HG03442 (cell line): ENCODE measurements around the gene SOWAHA.

Experiments
- ATAC-seq: cut with Tn5 transposase; IDR thresholded peaks from one replicate; pipeline ENCODE4 v1.9.1; 2021; ENCODE audit warnings: mild to moderate bottlenecking, moderate library complexity; ENCODE audit not compliant: unreplicated experiment

The SOWAHA gene

GRCh38 chr5:132812781-132813598 lies at the start of gene SOWAHA:
Gene SOWAHA (plus strand): TSS chr5:132813302. CDS start chr5:132813622, 320 bp downstream.
- no peak for ATAC-seq

- ATAC-seq, result no peak
These were observed 49.1 kb upstream of the SOWAHA start for GRCh38 chr5:132764051-132764450.

DNA sequence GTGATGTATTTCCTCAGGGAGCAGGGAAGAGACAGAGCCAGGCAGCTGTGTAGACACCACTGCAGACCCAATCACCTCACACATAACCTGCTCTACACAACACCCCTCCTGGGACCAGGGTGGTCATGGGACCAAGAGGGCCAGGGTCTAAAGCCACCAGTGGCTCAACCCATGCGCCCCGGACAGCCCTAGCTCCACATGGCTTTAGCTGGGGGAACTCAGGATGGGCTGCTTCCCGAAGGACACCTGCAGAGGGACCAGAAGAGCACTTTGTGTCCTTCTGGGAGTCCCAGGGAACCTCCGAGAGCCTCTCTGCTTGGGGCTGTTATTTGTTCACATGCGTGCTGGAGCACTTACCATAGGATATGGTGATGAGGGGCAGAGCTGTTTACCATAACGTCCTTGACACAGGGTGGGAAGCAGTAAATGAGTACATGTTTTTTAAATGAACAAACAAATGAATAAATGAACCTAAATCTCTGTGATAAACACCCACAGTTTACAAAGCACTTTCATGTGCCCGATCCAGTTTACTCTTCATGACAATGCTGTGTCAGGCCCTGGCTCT lies 48.3 kb upstream of the SOWAHA start:
- no peak for ATAC-seq

GRCh38 chr5:132765311-132766019 lies 47.6 kb upstream of the SOWAHA start:
- no peak for ATAC-seq

DNA sequence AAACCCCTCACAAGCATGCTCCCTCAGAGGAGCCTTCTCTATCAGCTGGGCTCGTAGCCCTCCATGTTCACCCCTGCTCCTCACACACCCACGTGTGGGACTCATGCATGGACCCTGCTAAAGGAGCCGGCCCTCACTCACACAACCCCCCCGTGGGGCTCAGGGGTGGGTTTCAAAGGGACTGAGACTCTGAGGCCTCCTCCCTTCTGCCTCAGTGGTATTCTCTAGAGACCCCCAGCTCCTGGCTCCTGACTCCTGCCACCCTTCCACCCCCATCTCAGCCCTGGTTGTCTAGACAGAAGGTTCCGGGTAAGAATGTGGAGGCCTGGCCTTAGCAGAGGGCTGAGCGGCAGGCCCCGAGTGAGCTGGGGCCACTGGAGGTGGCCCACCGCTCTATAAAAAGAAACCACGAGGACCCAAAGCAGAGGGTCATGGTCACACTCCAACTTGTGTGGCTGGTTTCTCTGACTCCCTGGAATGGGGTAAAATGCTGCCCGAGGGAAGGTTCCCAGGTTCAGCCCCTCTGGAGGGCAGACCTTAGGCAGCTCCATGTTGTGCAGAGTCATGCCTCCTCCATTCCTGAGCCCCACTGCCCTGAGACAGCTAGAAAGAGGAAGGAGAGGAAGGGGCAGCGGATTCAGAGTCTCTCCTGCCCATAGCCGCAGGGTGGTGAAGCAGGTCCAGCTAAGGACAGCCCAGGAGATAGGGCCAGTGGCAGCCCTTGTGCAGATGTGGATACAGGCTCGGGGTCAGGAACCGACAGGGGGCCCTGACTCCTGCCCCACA lies 46.9 kb upstream of the SOWAHA start:
- no peak for ATAC-seq

GRCh38 chr5:132766806-132767055 lies 46.4 kb upstream of the SOWAHA start:
- no peak for ATAC-seq

GRCh38 chr5:132767150-132767549 lies 46.0 kb upstream of the SOWAHA start:
- ATAC-seq, result no peak

GRCh38 chr5:132768485-132768868 lies 44.6 kb upstream of the SOWAHA start:
- no peak for ATAC-seq

GRCh38 chr5:132770476-132771159 lies 42.5 kb upstream of the SOWAHA start:
- no peak for ATAC-seq

DNA sequence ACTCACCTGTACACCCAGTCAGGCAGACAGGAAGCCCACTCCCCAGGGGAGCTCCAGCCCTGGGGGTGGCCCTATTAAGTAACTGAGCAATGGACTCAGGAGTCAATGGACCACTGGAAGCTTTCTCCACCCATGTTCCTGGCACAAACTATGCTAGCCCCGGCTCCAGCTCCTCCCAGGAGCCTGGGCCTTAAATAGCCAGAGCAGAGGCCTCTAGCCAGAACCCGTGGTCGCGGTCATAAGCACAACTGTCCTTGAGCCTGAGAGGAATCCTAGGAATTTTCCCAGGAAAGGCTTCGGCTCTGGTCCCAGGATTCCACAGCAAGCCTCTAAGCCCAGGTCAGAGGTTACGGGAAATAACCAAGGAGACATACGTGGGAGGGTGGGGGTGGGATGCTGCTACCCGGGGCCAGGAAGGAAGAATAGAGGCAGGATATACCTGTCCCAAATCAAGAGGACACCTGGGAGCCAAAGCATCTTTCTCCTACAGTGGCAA lies 41.6 kb upstream of the SOWAHA start:
- no peak for ATAC-seq

DNA sequence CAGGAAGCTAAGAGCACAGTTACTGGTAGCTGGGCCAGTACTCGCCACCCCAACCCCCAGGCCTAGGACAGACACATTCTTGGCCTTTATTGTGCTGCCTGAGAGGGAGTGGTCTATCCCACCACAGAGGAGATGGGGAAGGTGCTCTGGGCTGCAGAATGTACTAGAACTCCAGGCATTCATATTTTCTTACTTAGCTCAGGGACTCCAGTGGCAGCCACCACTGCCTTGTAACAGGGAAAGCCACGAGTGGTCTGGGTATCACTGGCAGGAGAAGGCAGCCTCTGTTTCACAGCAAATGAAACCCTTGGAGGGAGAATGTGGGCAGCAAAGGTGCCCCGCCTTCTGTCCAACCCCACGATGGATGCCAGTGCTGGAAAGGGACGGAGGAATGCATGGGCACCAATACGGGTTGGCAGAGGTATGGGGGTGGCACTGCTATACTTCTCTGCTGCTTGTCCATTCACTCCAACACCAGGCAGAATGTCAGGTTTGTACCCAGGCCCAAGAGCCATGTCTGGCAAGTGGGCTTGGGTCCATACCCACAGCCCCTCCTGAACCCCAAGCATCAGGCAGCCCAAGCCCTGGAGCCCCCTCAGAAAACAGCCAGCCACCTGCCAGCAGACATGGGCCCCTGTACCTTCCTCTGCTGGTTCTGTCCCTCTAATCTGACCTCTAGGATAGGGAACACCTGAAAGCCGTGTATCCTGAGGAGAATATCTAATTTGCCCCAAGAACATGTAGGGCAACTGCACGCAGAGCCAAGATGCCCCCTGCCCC lies 40.6 kb upstream of the SOWAHA start:
- ATAC-seq, result no peak

- ATAC-seq, result no peak
These were observed 40.0 kb upstream of the SOWAHA start for GRCh38 chr5:132773114-132773513.

DNA sequence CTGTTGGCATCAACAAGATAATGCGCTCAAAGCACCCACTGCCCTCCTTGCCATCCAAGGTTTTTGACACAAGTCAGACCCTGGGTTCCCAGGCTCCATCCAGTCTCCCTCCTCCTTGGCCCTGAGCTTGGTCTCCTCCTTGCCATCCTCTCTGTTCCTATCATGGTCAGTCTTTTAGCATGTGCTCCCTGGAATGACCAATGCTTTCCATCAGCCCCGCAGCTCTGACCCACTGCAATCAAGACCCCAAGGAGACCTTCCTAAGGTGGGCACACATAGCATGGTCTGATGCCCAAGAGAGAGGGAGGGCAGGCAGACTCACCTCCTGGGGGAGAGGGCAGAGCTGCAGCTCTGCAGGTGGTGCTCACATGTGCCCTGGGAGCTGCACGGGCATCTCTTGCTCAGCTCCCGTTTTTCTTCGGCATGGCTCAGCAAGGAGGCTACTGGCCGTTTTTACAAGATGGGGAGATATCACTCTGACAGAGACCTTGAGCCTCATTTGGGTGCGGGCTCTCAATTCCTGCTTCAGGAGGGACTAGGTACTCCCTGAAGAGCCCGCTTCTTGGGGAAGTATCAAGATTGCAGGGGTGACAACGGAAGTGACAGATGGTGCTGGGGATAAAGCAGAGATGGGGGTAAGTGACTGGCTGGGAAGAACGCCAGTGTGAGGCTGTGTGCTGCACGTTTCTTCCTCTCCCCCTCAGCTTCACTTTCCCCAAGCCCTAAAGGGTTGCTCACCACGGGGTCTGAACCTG lies 39.3 kb upstream of the SOWAHA start:
- no peak for ATAC-seq

DNA sequence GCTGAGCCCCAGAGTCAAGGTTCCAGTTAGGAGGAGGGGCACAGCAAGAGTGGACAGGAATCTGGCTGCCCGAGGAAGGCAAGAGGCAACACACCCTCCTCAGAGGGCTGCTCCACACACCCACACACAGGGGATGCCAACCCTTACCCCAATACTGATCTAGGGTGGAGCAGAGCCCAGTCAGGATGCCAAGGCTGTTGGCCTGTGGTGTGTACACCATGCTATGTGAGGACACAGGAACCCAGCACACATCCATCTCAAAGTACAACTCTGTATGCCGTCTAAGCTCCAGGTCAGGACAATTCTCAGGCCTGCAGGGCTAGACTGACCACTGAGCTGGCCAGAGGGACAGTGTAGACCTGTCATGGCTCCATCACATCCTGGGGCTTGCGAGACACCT lies 38.7 kb upstream of the SOWAHA start:
- ATAC-seq, result no peak

DNA sequence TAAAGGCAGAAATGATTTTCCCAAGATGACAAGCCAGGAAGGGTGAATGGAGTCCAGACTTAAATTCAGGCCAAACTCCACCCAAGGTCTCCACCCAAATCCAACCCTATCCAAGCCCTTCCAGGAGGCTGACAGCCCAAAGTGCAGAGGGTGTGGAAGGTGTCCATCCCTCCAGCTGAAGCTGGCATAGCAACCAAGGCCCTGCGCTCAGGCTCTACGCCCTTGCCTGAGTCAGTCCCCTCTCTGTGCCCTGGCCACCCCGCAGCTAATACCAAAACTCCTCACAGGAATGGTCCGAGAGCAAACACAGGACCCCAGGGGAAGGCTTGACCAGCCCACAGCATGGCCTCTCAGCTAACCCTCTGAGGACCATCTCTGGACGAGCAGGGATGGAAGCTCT lies 38.2 kb upstream of the SOWAHA start:
- ATAC-seq, result no peak

DNA sequence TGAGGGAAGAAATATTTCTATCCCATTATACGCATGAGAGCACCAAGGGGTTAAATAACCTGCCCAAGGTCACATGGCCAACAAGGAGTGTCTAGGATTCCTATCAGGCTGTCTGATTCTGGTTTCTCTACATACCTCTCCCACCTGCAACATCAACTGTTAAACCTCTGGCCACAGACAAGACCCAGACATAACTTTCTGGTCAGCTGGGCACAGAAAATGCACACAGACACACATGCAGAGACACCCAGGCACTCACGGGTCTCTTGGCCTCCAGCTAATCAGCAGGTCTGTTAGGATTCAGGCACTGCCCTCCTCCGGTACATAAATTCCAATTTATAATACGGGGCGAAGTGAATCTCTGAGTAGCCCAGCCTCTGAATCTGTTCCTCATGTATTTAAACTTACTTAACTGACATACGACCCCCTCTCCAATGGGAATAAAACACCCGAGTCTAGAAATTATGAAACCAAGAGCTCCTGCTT lies 37.6 kb upstream of the SOWAHA start:
- ATAC-seq, result no peak

- peak; percentile 11 for ATAC-seq
These were observed 36.8 kb upstream of the SOWAHA start for GRCh38 chr5:132776131-132776937.

DNA sequence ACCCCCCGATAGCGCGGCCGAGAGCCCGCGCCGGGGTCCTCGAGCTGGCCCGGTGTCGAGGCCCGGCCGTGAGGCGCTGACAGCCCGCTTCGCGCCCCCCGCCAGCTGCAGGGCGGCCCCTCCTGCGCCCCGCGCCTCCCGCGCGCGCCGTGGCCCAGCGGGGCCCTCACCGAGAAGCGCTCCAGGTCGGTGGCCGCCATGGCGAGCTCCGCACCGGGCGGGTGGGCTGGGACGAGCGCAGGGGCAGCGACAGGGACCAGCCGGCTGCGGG lies 36.2 kb upstream of the SOWAHA start:
- peak; percentile 20 for ATAC-seq
